Measurements from ENCODE around the gene TNC.

The TNC gene

DNA sequence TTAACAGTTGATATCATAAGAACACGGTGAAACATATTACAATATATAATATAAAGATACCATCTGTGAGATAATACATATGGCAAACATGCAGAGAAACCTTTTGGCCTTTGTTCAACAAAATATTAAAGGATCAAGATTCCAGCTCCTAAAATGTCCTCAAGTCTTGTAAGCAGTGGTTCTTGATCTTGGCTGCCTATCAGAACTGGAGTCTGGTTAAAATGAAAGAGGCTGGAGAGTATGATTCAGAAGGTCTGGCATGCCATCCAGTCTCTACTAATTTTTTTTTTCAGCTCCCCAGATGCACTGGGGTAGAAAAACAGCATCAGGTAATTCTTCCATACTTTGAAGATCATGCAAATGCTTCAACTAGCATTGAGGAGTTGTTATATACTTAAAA is 83.2 kb downstream of the TNC start:
- TF ChIP-seq CTCF (IDR thresholded peaks at IDR 0.05; ENCODE audit: borderline replicate concordance, control extremely low read depth, extremely low read depth, insufficient read depth, missing control alignments) = no peak
- DNase-seq (ENCODE audit: low spot score) = no peak
- in situ Hi-C loops (cut with MboI; ENCODE audit: low sequenced_read_pairs, unreplicated experiment) = loop anchor here (10.0 kb wide), 1 partner anchor 170 kb away; no protein-coding TSS in a partner anchor

- no peak for TF ChIP-seq CTCF (IDR thresholded peaks at IDR 0.05; ENCODE audit: borderline replicate concordance, control extremely low read depth, extremely low read depth, insufficient read depth, missing control alignments)
- DNase-seq (ENCODE audit: low spot score) = no peak
- in situ Hi-C loops (cut with MboI; ENCODE audit: low sequenced_read_pairs, unreplicated experiment) = loop anchor here (10.0 kb wide), 1 partner anchor 171 kb away; no protein-coding TSS in a partner anchor
Observed at GRCh38 chr9:115033800-115034199, 84.2 kb downstream of the TNC start.

GRCh38 chr9:115032296-115032695 is 85.7 kb downstream of the TNC start:
- TF ChIP-seq CTCF (IDR thresholded peaks at IDR 0.05; ENCODE audit: borderline replicate concordance, control extremely low read depth, extremely low read depth, insufficient read depth, missing control alignments) = no peak
- in situ Hi-C loops (cut with MboI; ENCODE audit: low sequenced_read_pairs, unreplicated experiment) = loop anchor here (10.0 kb wide), 1 partner anchor 173 kb away; no protein-coding TSS in a partner anchor
- DNase-seq (ENCODE audit: low spot score) = no peak

GRCh38 chr9:115030006-115030405 is 88.0 kb downstream of the TNC start:
- TF ChIP-seq CTCF (IDR thresholded peaks at IDR 0.05; ENCODE audit: borderline replicate concordance, control extremely low read depth, extremely low read depth, insufficient read depth, missing control alignments) = no peak
- DNase-seq (ENCODE audit: low spot score) = no peak
- in situ Hi-C loops (cut with MboI; ENCODE audit: low sequenced_read_pairs, unreplicated experiment) = loop anchor here (10.0 kb wide), 1 partner anchor 175 kb away; no protein-coding TSS in a partner anchor

DNA sequence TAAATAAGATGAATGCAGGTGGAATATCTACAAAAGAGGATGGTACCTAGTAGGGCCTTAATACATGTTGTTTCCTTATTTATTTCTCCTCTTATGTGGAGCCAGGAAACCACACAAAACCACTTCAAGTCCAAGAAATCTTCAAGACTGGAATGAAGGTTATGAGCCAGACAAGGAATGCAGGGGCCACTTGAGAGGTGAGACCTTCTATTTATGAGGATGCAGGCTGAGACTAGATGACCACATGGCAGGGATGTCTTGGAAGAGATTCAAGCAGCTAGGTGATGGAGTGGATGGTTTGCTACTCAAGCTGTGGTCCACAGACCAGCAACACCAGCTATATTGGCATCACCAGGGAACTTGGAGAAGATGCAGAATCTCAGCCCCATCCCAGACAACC is 92.2 kb downstream of the TNC start:
- in situ Hi-C loops (cut with MboI; ENCODE audit: low sequenced_read_pairs, unreplicated experiment) = no loop called here
- TF ChIP-seq CTCF (IDR thresholded peaks at IDR 0.05; ENCODE audit: borderline replicate concordance, control extremely low read depth, extremely low read depth, insufficient read depth, missing control alignments) = no peak
- DNase-seq (ENCODE audit: low spot score) = no peak

DNA sequence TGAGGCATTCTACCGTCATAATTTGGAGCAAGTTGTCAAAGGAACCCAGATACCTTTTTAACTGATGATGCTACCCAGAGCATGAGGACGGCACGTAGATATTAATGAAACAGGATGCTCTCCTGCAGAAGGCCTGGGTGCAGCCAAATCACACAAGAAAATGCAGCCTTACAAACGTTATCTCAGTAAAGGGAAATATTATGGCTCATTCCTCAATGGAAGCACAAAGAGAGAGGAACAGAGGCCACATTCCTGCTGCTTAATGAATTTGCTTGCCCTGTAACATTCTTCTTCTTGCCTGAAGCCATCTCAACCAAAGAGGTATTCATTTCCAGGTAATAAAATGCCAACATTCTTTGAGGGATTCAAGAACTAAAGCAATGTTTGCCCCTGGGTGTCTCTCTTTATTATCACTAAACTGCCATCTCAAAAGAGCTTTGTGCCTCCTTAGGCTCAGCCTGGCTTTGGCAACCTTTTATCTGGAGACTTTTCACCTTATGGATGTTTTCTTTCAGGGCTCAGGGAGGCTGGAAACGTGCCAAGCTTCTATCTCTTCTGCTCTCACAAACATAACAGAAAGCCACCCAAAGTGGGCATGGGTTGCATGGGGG is 92.9 kb downstream of the TNC start:
- DNase-seq (ENCODE audit: low spot score) = no peak
- no peak for TF ChIP-seq CTCF (IDR thresholded peaks at IDR 0.05; ENCODE audit: borderline replicate concordance, control extremely low read depth, extremely low read depth, insufficient read depth, missing control alignments)
- in situ Hi-C loops (cut with MboI; ENCODE audit: low sequenced_read_pairs, unreplicated experiment) = loop anchor here (25.0 kb wide), 2 partner anchors 487 to 613 kb away; no protein-coding TSS in a partner anchor
